HepG2 (cell line): ENCODE data around the gene IFNG-AS1. TPM values are rescaled to one million over a fixed set of nuclear protein-coding genes. Genes with fewer than 3 reads are reported as not detected.

Experiments used
- ATAC-seq: fragments of 200-7000 bp; cut with Tn5 transposase; 3 replicates; pipeline ENCODE4 v1.9.1; 2020; ENCODE audit warnings: mild to moderate bottlenecking, moderate library complexity
- BruUV-seq: library from RNA; stranded (reverse); fragments of 400-500 nt; replicated peaks from 2 replicates; lab custom pipeline; 2021; lab: Mats Ljungman, UMichigan
- CTCF ChIA-PET: fragments of 300-600 bp; formaldehyde crosslinking; extraction: SDS; loops from one replicate; lab custom pipeline; 2021; ENCODE audit warnings: low total read pairs, inconsistent platforms, low intra/inter-chr PET ratio; lab: Yijun Ruan, JAX
- POLR2A ChIA-PET: fragments of 350-600 bp; sonication (Branson Sonifier 250); formaldehyde crosslinking; loops from one replicate; lab custom pipeline; 2020; ENCODE audit warnings: antibody characterized with exemption, inconsistent platforms; lab: Yijun Ruan, JAX
- DNase-seq: peaks from one replicate; pipeline ENCODE4 v3.0.0-alpha.2; 2015; ENCODE audit warnings: low spot score
- FAIRE-seq: peaks from 3 replicates; lab custom pipeline; 2011; peaks lifted over from hg19 to GRCh38; lab: Jason Lieb, UNC
- H2AFZ ChIP-seq: one replicate; pipeline ENCODE4 v1.6.1; 2011; ENCODE audit warnings: low read length, inconsistent platforms
- H3K27ac ChIP-seq: fragments of 300-600 bp; 3 replicates; pipeline ENCODE4 v1.8.0; 2011; ENCODE audit warnings: mixed run types, mild to moderate bottlenecking, mixed read lengths, low read length, inconsistent platforms; ENCODE audit not compliant: insufficient read depth; ENCODE audit errors: extremely low read length
- H3K27me3 ChIP-seq, 2 experiments: fragments of 200-600 bp in 1 of 2; 2 replicates in 1 of 2; 3 replicates in 1 of 2; pipeline versions ENCODE4 v1.6.0 to v1.8.0; 2011; ENCODE audit warnings: low read length in 2 of 2, mild to moderate bottlenecking in 2 of 2, moderate library complexity in 2 of 2, inconsistent platforms in 1 of 2; ENCODE audit not compliant: insufficient read depth in 2 of 2, control insufficient read depth in 1 of 2
- H3K36me3 ChIP-seq, 2 experiments: fragments of 200-600 bp in 1 of 2; replicated peaks in 1 of 2; 2 replicates in 1 of 2; 3 replicates in 1 of 2; pipeline versions ENCODE4 v1.5.1 to v1.8.0; 2011; ENCODE audit warnings: low read length in 2 of 2, inconsistent platforms in 1 of 2; ENCODE audit not compliant: insufficient read depth in 2 of 2, control insufficient read depth in 1 of 2
- H3K4me1 ChIP-seq: 2 replicates; pipeline ENCODE4 v1.5.1; 2012; ENCODE audit warnings: low read length, inconsistent platforms; ENCODE audit not compliant: insufficient read depth
- H3K4me2 ChIP-seq: 2 replicates; pipeline ENCODE4 v1.6.0; 2011; ENCODE audit warnings: low read depth, low read length, inconsistent platforms
- H3K4me3 ChIP-seq, 3 experiments: fragments of 200-600 bp in 1 of 3; sonication (generic), shearing (Covaris generic) in 1 of 3; replicated peaks in 1 of 3; 2 replicates each; pipeline ENCODE4 v1.5.1; 2011 to 2016; ENCODE audit warnings: low read length in 3 of 3, inconsistent platforms in 2 of 3, low read depth in 2 of 3, mild to moderate bottlenecking in 2 of 3, control low read depth in 1 of 3, mixed read lengths in 1 of 3; ENCODE audit not compliant: insufficient read depth in 1 of 3
- H3K79me2 ChIP-seq: one replicate; pipeline ENCODE4 v1.6.1; 2011; ENCODE audit warnings: low read length, inconsistent platforms; ENCODE audit not compliant: insufficient read depth
- H3K9ac ChIP-seq: 2 replicates; pipeline ENCODE4 v1.6.0; 2011; ENCODE audit warnings: mild to moderate bottlenecking, low read depth, low read length, inconsistent platforms; ENCODE audit not compliant: insufficient read depth
- H3K9me3 ChIP-seq: 2 replicates; pipeline ENCODE4 v1.5.1; 2012; ENCODE audit warnings: mild to moderate bottlenecking, low read length
- H4K20me1 ChIP-seq: 2 replicates; pipeline ENCODE4 v1.6.0; 2011; ENCODE audit warnings: inconsistent platforms, mild to moderate bottlenecking, low read length, moderate library complexity; ENCODE audit not compliant: insufficient read depth
- ELF3 ChIP-seq: IDR thresholded peaks from 2 replicates; pipeline ENCODE4 v1.6.1; 2016; ENCODE audit warnings: missing genetic modification reagents, missing compliant biosample characterization
- GFI1 ChIP-seq: sonication (generic); formaldehyde crosslinking; IDR thresholded peaks from 2 replicates; pipeline ENCODE4 v1.5.0; 2020; ENCODE audit warnings: missing genetic modification reagents, mild to moderate bottlenecking, borderline replicate concordance
- GPN1 ChIP-seq: sonication (generic); formaldehyde crosslinking; IDR thresholded peaks from 2 replicates; pipeline ENCODE4 v1.5.1; 2020; ENCODE audit warnings: missing genetic modification reagents, borderline replicate concordance
- HDAC1 ChIP-seq: sonication (generic); formaldehyde crosslinking; IDR thresholded peaks from 2 replicates; pipeline ENCODE4 v1.5.1; 2020; ENCODE audit warnings: mild to moderate bottlenecking, missing genetic modification reagents
- ONECUT2 ChIP-seq: sonication (generic); formaldehyde crosslinking; IDR thresholded peaks from 2 replicates; pipeline ENCODE4 v1.4.0; 2020; ENCODE audit warnings: missing genetic modification reagents
- POLR2AphosphoS5 ChIP-seq: IDR thresholded peaks from 2 replicates; pipeline ENCODE4 v1.6.1; 2012; ENCODE audit warnings: low read depth, low read length
- SMAD1 ChIP-seq: sonication (generic); formaldehyde crosslinking; IDR thresholded peaks from 2 replicates; pipeline ENCODE4 v1.4.0; 2020; ENCODE audit warnings: missing genetic modification reagents, low read depth, mild to moderate bottlenecking, borderline replicate concordance
- ZMAT3 ChIP-seq: sonication (generic); formaldehyde crosslinking; conservative IDR thresholded peaks from 2 replicates; pipeline ENCODE4 v1.7.0; 2021; ENCODE audit warnings: missing genetic modification reagents
- ZNF292 ChIP-seq: sonication (generic); formaldehyde crosslinking; IDR thresholded peaks from 2 replicates; pipeline ENCODE4 v1.8.1; 2022; ENCODE audit warnings: mild to moderate bottlenecking, low read depth, missing genetic modification reagents, borderline replicate concordance
- ZNF547 ChIP-seq: sonication (generic); formaldehyde crosslinking; IDR thresholded peaks from 2 replicates; pipeline ENCODE4 v1.5.1; 2020; ENCODE audit warnings: mild to moderate bottlenecking, missing genetic modification reagents
- ZNF703 ChIP-seq: sonication (generic); formaldehyde crosslinking; IDR thresholded peaks from 2 replicates; pipeline ENCODE4 v1.5.1; 2020; ENCODE audit warnings: missing genetic modification reagents, mild to moderate bottlenecking, moderate library complexity, borderline replicate concordance
- WGBS: methylation state at CpG from one replicate; pipeline ENCODE4 v1.1.6; 2017; ENCODE audit warnings: low lambda C conversion rate; 5-methylcytosine and 5-hydroxymethylcytosine counted together
- in situ Hi-C: cut with HindIII; loops from 2 replicates; pipeline ENCODE4 v1.10.0; 2017; ENCODE audit warnings: low pct_unique_long_range_greater_than_20kb; ENCODE audit not compliant: extremely low pct_ligation_motif_present
- intact Hi-C: fragments of 100-400 bp; cut with micrococcal nuclease; formaldehyde crosslinking; loops from one replicate; pipeline ENCODE4 v1.10.0; 2022; ENCODE audit not compliant: unreplicated experiment
- polyA plus RNA-seq, 8 experiments: library from polyadenylated mRNA; depleted of rRNA in 3 of 8; stranded (reverse) in 7 of 8; unstranded in 1 of 8; fragments of >200 nt; fragmentation: Illumina TruSeq in 4 of 8; extraction: Trizol in 4 of 8; gene quantifications; 2 replicates each; pipeline versions ENCODE4 v1.2.1 to v1.2.3, GENCODE V29; 2011 to 2016; ENCODE audit warnings: low read depth in 4 of 8, missing spikeins in 1 of 8, mixed read lengths in 1 of 8; ENCODE audit not compliant: insufficient read depth in 1 of 8
- total RNA-seq, 5 experiments: library from RNA; depleted of rRNA; stranded (reverse); fragments of >200 nt; fragmentation: Illumina TruSeq; extraction: Trizol; gene quantifications; 2 replicates each; pipeline ENCODE4 v1.2.3, GENCODE V29; 2016; ENCODE audit warnings: low read depth in 1 of 5
- TF ChIP-seq, protein P1 (sequence below): sonication (generic); formaldehyde crosslinking; conservative IDR thresholded peaks from 2 replicates; pipeline ENCODE4 v1.4.0; 2020; ENCODE audit warnings: mild to moderate bottlenecking, missing genetic modification reagents, moderate library complexity
- TF ChIP-seq, protein P2 (sequence below): sonication (generic); formaldehyde crosslinking; IDR thresholded peaks from 2 replicates; pipeline ENCODE4 v1.4.0; 2020; ENCODE audit warnings: missing genetic modification reagents, borderline replicate concordance

IFNG-AS1 gene
- total and polyA plus RNA-seq, 2 of the 13 experiments (the other 11 are each of a cell fraction or from before 2014, with no cell fraction given), result not detected

DNA sequence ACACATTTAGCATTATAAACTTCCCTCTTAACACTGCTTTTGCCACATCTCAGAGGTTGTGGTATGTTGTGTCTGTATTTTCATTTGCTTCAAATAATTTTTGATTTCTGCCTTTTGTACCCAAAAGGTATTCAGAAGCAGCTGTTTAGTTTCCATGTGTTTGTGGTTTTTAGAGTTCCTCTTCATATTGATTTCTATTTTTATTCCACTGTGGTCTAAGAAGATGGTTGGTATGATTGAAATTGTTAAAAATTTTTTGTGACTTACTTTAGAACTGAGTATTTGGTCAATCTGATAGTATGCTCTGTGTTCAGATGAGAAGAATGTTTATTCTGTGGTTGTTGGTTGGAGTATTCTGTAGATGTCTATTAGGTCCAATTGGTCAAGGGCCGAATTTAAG, 76.4 kb downstream of the IFNG-AS1 start:
- intact Hi-C loops, result no loop called here
- H3K9ac ChIP-seq, result no peak overlapping the region
- no peaks in the 10 kb centered on the region for H3K36me3 ChIP-seq
- no peaks in the 10 kb centered on the region for H4K20me1 ChIP-seq
- H3K4me2 ChIP-seq, result no peak overlapping the region
- ChIA-PET POLR2A (no interaction called here), CTCF (no interaction called here)
- no peak overlapping the region for H2AFZ ChIP-seq
- FAIRE-seq (no peak), DNase-seq (no peak), ATAC-seq (no peak)
- BruUV-seq, result no TSS peak
- no peak overlapping the region for H3K4me3 ChIP-seq
- in situ Hi-C loops, result no loop called here
- WGBS, result 0% methylated on average over 1 of the region's 1 CpG
- H3K9me3 ChIP-seq, result no peaks in the 10 kb centered on the region
- H3K79me2 ChIP-seq, result no peaks in the 10 kb centered on the region
- H3K4me1 ChIP-seq, result no peaks in the 10 kb centered on the region
- H3K27me3 ChIP-seq, result no peaks in the 10 kb centered on the region
- TF ChIP-seq SMAD1 (CRISPR knock-in tag), result no peak
- no peak for TF ChIP-seq GPN1
- TF ChIP-seq, protein P1, sequence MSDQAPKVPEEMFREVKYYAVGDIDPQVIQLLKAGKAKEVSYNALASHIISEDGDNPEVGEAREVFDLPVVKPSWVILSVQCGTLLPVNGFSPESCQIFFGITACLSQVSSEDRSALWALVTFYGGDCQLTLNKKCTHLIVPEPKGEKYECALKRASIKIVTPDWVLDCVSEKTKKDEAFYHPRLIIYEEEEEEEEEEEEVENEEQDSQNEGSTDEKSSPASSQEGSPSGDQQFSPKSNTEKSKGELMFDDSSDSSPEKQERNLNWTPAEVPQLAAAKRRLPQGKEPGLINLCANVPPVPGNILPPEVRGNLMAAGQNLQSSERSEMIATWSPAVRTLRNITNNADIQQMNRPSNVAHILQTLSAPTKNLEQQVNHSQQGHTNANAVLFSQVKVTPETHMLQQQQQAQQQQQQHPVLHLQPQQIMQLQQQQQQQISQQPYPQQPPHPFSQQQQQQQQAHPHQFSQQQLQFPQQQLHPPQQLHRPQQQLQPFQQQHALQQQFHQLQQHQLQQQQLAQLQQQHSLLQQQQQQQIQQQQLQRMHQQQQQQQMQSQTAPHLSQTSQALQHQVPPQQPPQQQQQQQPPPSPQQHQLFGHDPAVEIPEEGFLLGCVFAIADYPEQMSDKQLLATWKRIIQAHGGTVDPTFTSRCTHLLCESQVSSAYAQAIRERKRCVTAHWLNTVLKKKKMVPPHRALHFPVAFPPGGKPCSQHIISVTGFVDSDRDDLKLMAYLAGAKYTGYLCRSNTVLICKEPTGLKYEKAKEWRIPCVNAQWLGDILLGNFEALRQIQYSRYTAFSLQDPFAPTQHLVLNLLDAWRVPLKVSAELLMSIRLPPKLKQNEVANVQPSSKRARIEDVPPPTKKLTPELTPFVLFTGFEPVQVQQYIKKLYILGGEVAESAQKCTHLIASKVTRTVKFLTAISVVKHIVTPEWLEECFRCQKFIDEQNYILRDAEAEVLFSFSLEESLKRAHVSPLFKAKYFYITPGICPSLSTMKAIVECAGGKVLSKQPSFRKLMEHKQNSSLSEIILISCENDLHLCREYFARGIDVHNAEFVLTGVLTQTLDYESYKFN (CRISPR knock-in tag), result no peak
- TF ChIP-seq, protein P2, sequence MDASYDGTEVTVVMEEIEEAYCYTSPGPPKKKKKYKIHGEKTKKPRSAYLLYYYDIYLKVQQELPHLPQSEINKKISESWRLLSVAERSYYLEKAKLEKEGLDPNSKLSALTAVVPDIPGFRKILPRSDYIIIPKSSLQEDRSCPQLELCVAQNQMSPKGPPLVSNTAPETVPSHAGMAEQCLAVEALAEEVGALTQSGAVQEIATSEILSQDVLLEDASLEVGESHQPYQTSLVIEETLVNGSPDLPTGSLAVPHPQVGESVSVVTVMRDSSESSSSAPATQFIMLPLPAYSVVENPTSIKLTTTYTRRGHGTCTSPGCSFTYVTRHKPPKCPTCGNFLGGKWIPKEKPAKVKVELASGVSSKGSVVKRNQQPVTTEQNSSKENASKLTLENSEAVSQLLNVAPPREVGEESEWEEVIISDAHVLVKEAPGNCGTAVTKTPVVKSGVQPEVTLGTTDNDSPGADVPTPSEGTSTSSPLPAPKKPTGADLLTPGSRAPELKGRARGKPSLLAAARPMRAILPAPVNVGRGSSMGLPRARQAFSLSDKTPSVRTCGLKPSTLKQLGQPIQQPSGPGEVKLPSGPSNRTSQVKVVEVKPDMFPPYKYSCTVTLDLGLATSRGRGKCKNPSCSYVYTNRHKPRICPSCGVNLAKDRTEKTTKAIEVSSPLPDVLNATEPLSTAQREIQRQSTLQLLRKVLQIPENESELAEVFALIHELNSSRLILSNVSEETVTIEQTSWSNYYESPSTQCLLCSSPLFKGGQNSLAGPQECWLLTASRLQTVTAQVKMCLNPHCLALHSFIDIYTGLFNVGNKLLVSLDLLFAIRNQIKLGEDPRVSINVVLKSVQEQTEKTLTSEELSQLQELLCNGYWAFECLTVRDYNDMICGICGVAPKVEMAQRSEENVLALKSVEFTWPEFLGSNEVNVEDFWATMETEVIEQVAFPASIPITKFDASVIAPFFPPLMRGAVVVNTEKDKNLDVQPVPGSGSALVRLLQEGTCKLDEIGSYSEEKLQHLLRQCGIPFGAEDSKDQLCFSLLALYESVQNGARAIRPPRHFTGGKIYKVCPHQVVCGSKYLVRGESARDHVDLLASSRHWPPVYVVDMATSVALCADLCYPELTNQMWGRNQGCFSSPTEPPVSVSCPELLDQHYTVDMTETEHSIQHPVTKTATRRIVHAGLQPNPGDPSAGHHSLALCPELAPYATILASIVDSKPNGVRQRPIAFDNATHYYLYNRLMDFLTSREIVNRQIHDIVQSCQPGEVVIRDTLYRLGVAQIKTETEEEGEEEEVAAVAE (CRISPR knock-in tag), result no peak
- no peak for TF ChIP-seq ELF3 (CRISPR knock-in tag)
- TF ChIP-seq HDAC1, result no peak
- no peak for TF ChIP-seq ZNF292 (CRISPR knock-in tag)
- no peak for TF ChIP-seq ZMAT3 (CRISPR knock-in tag)
- TF ChIP-seq POLR2AphosphoS5, result no peak
- no peak for TF ChIP-seq ZNF703 (CRISPR knock-in tag)
- no peak for TF ChIP-seq ZNF547 (CRISPR knock-in tag)
- TF ChIP-seq ONECUT2 (CRISPR knock-in tag), result no peak
- no peak for TF ChIP-seq GFI1 (CRISPR knock-in tag)
- TF ChIP-seq, all 625 proteins: peak for 0
- H3K27ac ChIP-seq, result no peak overlapping the region
